HepG2 (cell line): Measurements from ENCODE around the gene USP7. TPM values are rescaled to one million over a fixed set of nuclear protein-coding genes. Genes with fewer than 3 reads are reported as not detected.

Source experiments
- ATAC-seq: fragments of 200-7000 bp; cut with Tn5 transposase; 3 replicates; pipeline ENCODE4 v1.9.1; 2020; ENCODE audit warnings: mild to moderate bottlenecking, moderate library complexity
- BruUV-seq: library from RNA; stranded (reverse); fragments of 400-500 nt; replicated peaks from 2 replicates; lab custom pipeline; 2021; lab: Mats Ljungman, UMichigan
- CTCF ChIA-PET: fragments of 300-600 bp; formaldehyde crosslinking; extraction: SDS; loops from one replicate; lab custom pipeline; 2021; ENCODE audit warnings: low total read pairs, inconsistent platforms, low intra/inter-chr PET ratio; lab: Yijun Ruan, JAX
- POLR2A ChIA-PET: fragments of 350-600 bp; sonication (Branson Sonifier 250); formaldehyde crosslinking; loops from one replicate; lab custom pipeline; 2020; ENCODE audit warnings: antibody characterized with exemption, inconsistent platforms; lab: Yijun Ruan, JAX
- DNase-seq: peaks from one replicate; pipeline ENCODE4 v3.0.0-alpha.2; 2015; ENCODE audit warnings: low spot score
- FAIRE-seq: peaks from 3 replicates; lab custom pipeline; 2011; peaks lifted over from hg19 to GRCh38; lab: Jason Lieb, UNC
- H2AFZ ChIP-seq: one replicate; pipeline ENCODE4 v1.6.1; 2011; ENCODE audit warnings: low read length, inconsistent platforms
- H3K27ac ChIP-seq: fragments of 300-600 bp; 3 replicates; pipeline ENCODE4 v1.8.0; 2011; ENCODE audit warnings: mixed run types, mild to moderate bottlenecking, mixed read lengths, low read length, inconsistent platforms; ENCODE audit not compliant: insufficient read depth; ENCODE audit errors: extremely low read length
- H3K27me3 ChIP-seq, 2 experiments: fragments of 200-600 bp in 1 of 2; 2 replicates in 1 of 2; 3 replicates in 1 of 2; pipeline versions ENCODE4 v1.6.0 to v1.8.0; 2011; ENCODE audit warnings: low read length in 2 of 2, mild to moderate bottlenecking in 2 of 2, moderate library complexity in 2 of 2, inconsistent platforms in 1 of 2; ENCODE audit not compliant: insufficient read depth in 2 of 2, control insufficient read depth in 1 of 2
- H3K36me3 ChIP-seq, 2 experiments: fragments of 200-600 bp in 1 of 2; replicated peaks in 1 of 2; 2 replicates in 1 of 2; 3 replicates in 1 of 2; pipeline versions ENCODE4 v1.5.1 to v1.8.0; 2011; ENCODE audit warnings: low read length in 2 of 2, inconsistent platforms in 1 of 2; ENCODE audit not compliant: insufficient read depth in 2 of 2, control insufficient read depth in 1 of 2
- H3K4me1 ChIP-seq: 2 replicates; pipeline ENCODE4 v1.5.1; 2012; ENCODE audit warnings: low read length, inconsistent platforms; ENCODE audit not compliant: insufficient read depth
- H3K4me2 ChIP-seq: 2 replicates; pipeline ENCODE4 v1.6.0; 2011; ENCODE audit warnings: low read depth, low read length, inconsistent platforms
- H3K4me3 ChIP-seq, 3 experiments: fragments of 200-600 bp in 1 of 3; sonication (generic), shearing (Covaris generic) in 1 of 3; replicated peaks in 1 of 3; 2 replicates each; pipeline ENCODE4 v1.5.1; 2011 to 2016; ENCODE audit warnings: low read length in 3 of 3, inconsistent platforms in 2 of 3, low read depth in 2 of 3, mild to moderate bottlenecking in 2 of 3, control low read depth in 1 of 3, mixed read lengths in 1 of 3; ENCODE audit not compliant: insufficient read depth in 1 of 3
- H3K79me2 ChIP-seq: one replicate; pipeline ENCODE4 v1.6.1; 2011; ENCODE audit warnings: low read length, inconsistent platforms; ENCODE audit not compliant: insufficient read depth
- H3K9ac ChIP-seq: 2 replicates; pipeline ENCODE4 v1.6.0; 2011; ENCODE audit warnings: mild to moderate bottlenecking, low read depth, low read length, inconsistent platforms; ENCODE audit not compliant: insufficient read depth
- H3K9me3 ChIP-seq: 2 replicates; pipeline ENCODE4 v1.5.1; 2012; ENCODE audit warnings: mild to moderate bottlenecking, low read length
- H4K20me1 ChIP-seq: 2 replicates; pipeline ENCODE4 v1.6.0; 2011; ENCODE audit warnings: inconsistent platforms, mild to moderate bottlenecking, low read length, moderate library complexity; ENCODE audit not compliant: insufficient read depth
- DNMT1 ChIP-seq: sonication (generic); formaldehyde crosslinking; IDR thresholded peaks from 2 replicates; pipeline ENCODE4 v1.5.1; 2020; ENCODE audit warnings: mild to moderate bottlenecking, missing genetic modification reagents
- NFE2L2 ChIP-seq: fragments of 150-350 bp; IDR thresholded peaks from 2 replicates; pipeline ENCODE4 v1.6.1; 2014; ENCODE audit warnings: low read length
- NRL ChIP-seq: sonication (generic); formaldehyde crosslinking; IDR thresholded peaks from 2 replicates; pipeline ENCODE4 v1.5.0; 2020; ENCODE audit warnings: missing genetic modification reagents, mild to moderate bottlenecking, moderate library complexity, borderline replicate concordance
- SALL2 ChIP-seq: sonication (generic); formaldehyde crosslinking; IDR thresholded peaks from 2 replicates; pipeline ENCODE4 v1.8.1; 2023; ENCODE audit warnings: mild to moderate bottlenecking, missing genetic modification reagents, inconsistent platforms
- ZNF337 ChIP-seq: sonication (generic); formaldehyde crosslinking; IDR thresholded peaks from 2 replicates; pipeline ENCODE4 v1.5.1; 2020; ENCODE audit warnings: missing genetic modification reagents, low read depth, mild to moderate bottlenecking, borderline replicate concordance
- ZNF891 ChIP-seq: sonication (generic); formaldehyde crosslinking; IDR thresholded peaks from 2 replicates; pipeline ENCODE4 v1.5.0; 2020; ENCODE audit warnings: mild to moderate bottlenecking, missing genetic modification reagents
- WGBS: methylation state at CpG from one replicate; pipeline ENCODE4 v1.1.6; 2017; ENCODE audit warnings: low lambda C conversion rate; 5-methylcytosine and 5-hydroxymethylcytosine counted together
- in situ Hi-C: cut with HindIII; loops from 2 replicates; pipeline ENCODE4 v1.10.0; 2017; ENCODE audit warnings: low pct_unique_long_range_greater_than_20kb; ENCODE audit not compliant: extremely low pct_ligation_motif_present
- intact Hi-C: fragments of 100-400 bp; cut with micrococcal nuclease; formaldehyde crosslinking; loops from one replicate; pipeline ENCODE4 v1.10.0; 2022; ENCODE audit not compliant: unreplicated experiment
- polyA plus RNA-seq, 8 experiments: library from polyadenylated mRNA; depleted of rRNA in 3 of 8; stranded (reverse) in 7 of 8; unstranded in 1 of 8; fragments of >200 nt; fragmentation: Illumina TruSeq in 4 of 8; extraction: Trizol in 4 of 8; gene quantifications; 2 replicates each; pipeline versions ENCODE4 v1.2.1 to v1.2.3, GENCODE V29; 2011 to 2016; ENCODE audit warnings: low read depth in 4 of 8, missing spikeins in 1 of 8, mixed read lengths in 1 of 8; ENCODE audit not compliant: insufficient read depth in 1 of 8
- total RNA-seq, 5 experiments: library from RNA; depleted of rRNA; stranded (reverse); fragments of >200 nt; fragmentation: Illumina TruSeq; extraction: Trizol; gene quantifications; 2 replicates each; pipeline ENCODE4 v1.2.3, GENCODE V29; 2016; ENCODE audit warnings: low read depth in 1 of 5
- TF ChIP-seq, protein P1 (sequence below), 2 experiments: fragments of 450-650 bp in 1 of 2; sonication (generic) in 1 of 2; formaldehyde crosslinking in 1 of 2; IDR thresholded peaks; 2 replicates each; pipeline versions ENCODE4 v1.6.1 to v1.8.0; 2016 to 2022; ENCODE audit warnings: antibody characterized with exemption in 1 of 2, mild to moderate bottlenecking in 1 of 2, missing genetic modification reagents in 1 of 2
- TF ChIP-seq, protein P2 (sequence below): sonication (generic); formaldehyde crosslinking; IDR thresholded peaks from 2 replicates; pipeline ENCODE4 v1.5.0; 2020; ENCODE audit warnings: missing genetic modification reagents, mild to moderate bottlenecking, borderline replicate concordance
- TF ChIP-seq, protein P3 (sequence below): sonication (generic); formaldehyde crosslinking; IDR thresholded peaks from 2 replicates; pipeline ENCODE4 v1.8.0; 2022; ENCODE audit warnings: missing genetic modification reagents, mild to moderate bottlenecking, moderate library complexity, borderline replicate concordance

The USP7 gene
- total and polyA plus RNA-seq, 2 of the 13 experiments (the other 11 are each of a cell fraction or from before 2014, with no cell fraction given), result 52.5 to 173 TPM

DNA sequence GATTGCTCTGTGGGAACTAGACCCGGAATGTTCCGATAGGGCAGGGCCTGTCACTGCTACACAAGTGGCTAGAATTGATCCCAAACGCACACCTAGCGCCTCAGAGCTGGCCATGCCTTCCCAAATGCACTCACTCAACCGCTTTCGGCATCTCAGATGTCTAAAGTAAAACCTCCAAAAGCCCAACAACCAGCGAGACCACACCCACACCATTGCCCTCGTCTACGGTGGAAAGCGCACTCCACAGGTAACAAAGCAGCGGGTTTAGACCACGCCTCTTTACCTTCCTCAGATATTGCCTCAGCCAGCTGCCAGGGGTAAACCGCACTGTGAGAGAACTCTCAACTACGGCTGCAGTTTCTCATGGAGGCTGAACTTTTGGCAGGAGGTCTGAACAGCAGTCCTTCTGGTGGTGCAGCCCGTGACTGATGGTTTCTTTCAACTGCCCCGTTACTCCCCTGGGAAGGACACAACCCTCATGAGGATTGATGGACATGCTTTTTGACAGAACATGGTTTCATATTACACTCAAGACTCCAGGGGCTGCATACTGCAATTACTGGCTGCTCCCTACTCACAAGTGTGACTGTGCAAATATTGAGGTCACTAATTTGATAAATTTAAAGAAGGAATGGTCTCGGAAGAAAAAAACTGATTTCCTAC lies 34.5 kb downstream of the USP7 start:
- peak; percentile 46; the same call in 1 of the 2 replicates for TF ChIP-seq NFE2L2
- TF ChIP-seq ZNF891 (CRISPR knock-in tag), result 0 out of 2 replicates have a peak, but pooled peaks have one; percentile 68
- no peak for TF ChIP-seq DNMT1 (CRISPR knock-in tag)
- peak; percentile 52; the same call in 1 of the 2 replicates for TF ChIP-seq NRL (CRISPR knock-in tag)
- TF ChIP-seq, protein P1, sequence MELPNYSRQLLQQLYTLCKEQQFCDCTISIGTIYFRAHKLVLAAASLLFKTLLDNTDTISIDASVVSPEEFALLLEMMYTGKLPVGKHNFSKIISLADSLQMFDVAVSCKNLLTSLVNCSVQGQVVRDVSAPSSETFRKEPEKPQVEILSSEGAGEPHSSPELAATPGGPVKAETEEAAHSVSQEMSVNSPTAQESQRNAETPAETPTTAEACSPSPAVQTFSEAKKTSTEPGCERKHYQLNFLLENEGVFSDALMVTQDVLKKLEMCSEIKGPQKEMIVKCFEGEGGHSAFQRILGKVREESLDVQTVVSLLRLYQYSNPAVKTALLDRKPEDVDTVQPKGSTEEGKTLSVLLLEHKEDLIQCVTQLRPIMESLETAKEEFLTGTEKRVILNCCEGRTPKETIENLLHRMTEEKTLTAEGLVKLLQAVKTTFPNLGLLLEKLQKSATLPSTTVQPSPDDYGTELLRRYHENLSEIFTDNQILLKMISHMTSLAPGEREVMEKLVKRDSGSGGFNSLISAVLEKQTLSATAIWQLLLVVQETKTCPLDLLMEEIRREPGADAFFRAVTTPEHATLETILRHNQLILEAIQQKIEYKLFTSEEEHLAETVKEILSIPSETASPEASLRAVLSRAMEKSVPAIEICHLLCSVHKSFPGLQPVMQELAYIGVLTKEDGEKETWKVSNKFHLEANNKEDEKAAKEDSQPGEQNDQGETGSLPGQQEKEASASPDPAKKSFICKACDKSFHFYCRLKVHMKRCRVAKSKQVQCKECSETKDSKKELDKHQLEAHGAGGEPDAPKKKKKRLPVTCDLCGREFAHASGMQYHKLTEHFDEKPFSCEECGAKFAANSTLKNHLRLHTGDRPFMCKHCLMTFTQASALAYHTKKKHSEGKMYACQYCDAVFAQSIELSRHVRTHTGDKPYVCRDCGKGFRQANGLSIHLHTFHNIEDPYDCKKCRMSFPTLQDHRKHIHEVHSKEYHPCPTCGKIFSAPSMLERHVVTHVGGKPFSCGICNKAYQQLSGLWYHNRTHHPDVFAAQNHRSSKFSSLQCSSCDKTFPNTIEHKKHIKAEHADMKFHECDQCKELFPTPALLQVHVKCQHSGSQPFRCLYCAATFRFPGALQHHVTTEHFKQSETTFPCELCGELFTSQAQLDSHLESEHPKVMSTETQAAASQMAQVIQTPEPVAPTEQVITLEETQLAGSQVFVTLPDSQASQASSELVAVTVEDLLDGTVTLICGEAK (IDR thresholded peaks at IDR 0.05), result no peak
- TF ChIP-seq, protein P1 (CRISPR knock-in tag; IDR thresholded peaks at IDR 0.05), result 0 out of 2 replicates have a peak, but pooled peaks have one; percentile 25
- TF ChIP-seq ZNF337 (CRISPR knock-in tag), result no peak
- TF ChIP-seq, protein P2, sequence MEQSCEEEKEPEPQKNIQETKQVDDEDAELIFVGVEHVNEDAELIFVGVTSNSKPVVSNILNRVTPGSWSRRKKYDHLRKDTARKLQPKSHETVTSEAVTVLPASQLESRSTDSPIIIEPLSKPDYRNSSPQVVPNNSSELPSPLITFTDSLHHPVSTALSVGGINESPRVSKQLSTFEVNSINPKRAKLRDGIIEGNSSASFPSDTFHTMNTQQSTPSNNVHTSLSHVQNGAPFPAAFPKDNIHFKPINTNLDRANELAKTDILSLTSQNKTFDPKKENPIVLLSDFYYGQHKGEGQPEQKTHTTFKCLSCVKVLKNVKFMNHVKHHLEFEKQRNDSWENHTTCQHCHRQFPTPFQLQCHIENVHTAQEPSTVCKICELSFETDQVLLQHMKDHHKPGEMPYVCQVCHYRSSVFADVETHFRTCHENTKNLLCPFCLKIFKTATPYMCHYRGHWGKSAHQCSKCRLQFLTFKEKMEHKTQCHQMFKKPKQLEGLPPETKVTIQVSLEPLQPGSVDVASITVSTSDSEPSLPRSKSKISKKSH (CRISPR knock-in tag), result 0 out of 2 replicates have a peak, but pooled peaks have one; percentile 37
- TF ChIP-seq SALL2 (CRISPR knock-in tag), result 0 out of 2 replicates have a peak, but pooled peaks have one; percentile 1
- TF ChIP-seq, protein P3, sequence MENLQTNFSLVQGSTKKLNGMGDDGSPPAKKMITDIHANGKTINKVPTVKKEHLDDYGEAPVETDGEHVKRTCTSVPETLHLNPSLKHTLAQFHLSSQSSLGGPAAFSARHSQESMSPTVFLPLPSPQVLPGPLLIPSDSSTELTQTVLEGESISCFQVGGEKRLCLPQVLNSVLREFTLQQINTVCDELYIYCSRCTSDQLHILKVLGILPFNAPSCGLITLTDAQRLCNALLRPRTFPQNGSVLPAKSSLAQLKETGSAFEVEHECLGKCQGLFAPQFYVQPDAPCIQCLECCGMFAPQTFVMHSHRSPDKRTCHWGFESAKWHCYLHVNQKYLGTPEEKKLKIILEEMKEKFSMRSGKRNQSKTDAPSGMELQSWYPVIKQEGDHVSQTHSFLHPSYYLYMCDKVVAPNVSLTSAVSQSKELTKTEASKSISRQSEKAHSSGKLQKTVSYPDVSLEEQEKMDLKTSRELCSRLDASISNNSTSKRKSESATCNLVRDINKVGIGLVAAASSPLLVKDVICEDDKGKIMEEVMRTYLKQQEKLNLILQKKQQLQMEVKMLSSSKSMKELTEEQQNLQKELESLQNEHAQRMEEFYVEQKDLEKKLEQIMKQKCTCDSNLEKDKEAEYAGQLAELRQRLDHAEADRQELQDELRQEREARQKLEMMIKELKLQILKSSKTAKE (CRISPR knock-in tag), result 0 out of 2 replicates have a peak, but pooled peaks have one; percentile 18
- H3K9ac ChIP-seq, result no peak overlapping the region
- H3K27ac ChIP-seq, result no peak overlapping the region
- peaks cover 96% of the 10 kb centered on the region for H3K79me2 ChIP-seq
- intact Hi-C loops, result no loop called here
- H3K4me1 ChIP-seq, result peaks cover 11% of the 10 kb centered on the region
- H4K20me1 ChIP-seq, result peaks cover 93% of the 10 kb centered on the region
- no peak overlapping the region for H2AFZ ChIP-seq
- FAIRE-seq (no peak), ATAC-seq (no peak; the same call in 2 of the 3 replicates), DNase-seq (no peak)
- in situ Hi-C loops, result no loop called here
- H3K27me3 ChIP-seq, result no peaks in the 10 kb centered on the region
- no peaks in the 10 kb centered on the region for H3K9me3 ChIP-seq
- POLR2A ChIA-PET, result no interaction called here
- H3K4me3 ChIP-seq, result no peak overlapping the region
- BruUV-seq, result no TSS peak
- WGBS, result 95% methylated on average over 17 of the region's 17 CpGs
- CTCF ChIA-PET, result no interaction called here
- no peak overlapping the region for H3K4me2 ChIP-seq
- peaks cover 34 to 55% of the 10 kb centered on the region in 2 experiments for H3K36me3 ChIP-seq
